GM18868 (cell line): ENCODE results near the gene KIF26B.

Experiments used
- ATAC-seq: cut with Tn5 transposase; IDR thresholded peaks from one replicate; pipeline ENCODE4 v1.9.1; 2021; ENCODE audit warnings: mild to moderate bottlenecking, moderate library complexity; ENCODE audit not compliant: unreplicated experiment

KIF26B gene

DNA sequence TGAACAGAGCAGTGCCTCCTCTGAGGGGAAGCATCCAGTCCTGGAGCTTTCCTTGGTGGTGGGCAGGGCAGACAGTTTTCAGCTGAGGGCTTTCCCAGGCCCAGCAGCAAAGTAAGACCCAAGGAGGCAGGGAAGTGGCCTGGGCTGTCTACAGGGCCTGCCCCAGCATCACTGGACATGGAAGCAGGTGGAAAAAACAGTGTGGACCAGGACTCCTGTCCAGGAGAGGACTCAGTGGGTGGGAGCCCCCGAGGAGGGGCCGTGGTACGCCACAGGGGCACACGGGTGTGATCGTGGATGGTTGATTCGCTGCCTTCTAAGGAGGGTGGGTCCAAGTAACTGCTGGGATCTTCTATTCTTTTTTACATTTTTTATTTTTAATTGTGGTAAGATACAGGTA is 387.6 kb downstream of the KIF26B start:
- ATAC-seq, result no peak

DNA sequence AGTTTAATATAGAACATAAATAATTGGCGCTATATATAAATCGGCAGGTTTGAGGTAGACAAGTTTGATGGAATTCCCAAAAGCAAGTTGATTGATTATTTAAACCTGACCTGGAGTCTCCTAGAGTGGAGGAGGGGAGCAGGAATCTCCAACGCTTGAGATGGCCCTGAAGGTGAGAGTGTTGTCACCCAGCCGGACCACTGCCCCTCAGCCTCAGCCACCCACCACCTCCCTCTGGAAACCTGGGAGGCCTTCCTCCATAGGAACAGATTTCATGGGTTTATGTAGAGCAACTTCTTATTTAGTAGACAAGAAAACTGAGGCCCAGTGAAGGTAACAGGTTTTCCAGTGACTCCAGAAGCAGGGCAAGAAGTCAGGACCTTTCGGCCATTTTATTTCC is 389.5 kb downstream of the KIF26B start:
- no peak for ATAC-seq

DNA sequence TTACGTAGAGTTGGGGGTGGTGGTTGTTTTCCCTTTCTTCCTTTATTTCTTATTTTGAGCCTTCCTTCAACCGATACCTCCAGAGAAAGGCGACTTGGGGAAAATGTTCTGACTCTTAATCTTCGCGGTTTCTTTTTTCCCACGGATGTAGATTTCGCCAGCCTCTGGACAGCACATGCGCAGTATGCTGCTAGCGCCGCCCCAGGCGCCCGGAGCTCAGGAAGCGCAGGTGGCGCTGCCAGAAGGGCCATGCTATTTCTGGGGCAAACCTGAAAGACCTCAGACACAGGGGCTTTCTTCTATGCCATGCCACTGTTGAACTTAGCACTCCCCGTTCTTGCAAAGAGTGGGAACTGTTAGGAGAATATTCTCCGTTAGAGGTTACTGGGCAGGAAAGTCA is 392.1 kb downstream of the KIF26B start:
- no peak for ATAC-seq

DNA sequence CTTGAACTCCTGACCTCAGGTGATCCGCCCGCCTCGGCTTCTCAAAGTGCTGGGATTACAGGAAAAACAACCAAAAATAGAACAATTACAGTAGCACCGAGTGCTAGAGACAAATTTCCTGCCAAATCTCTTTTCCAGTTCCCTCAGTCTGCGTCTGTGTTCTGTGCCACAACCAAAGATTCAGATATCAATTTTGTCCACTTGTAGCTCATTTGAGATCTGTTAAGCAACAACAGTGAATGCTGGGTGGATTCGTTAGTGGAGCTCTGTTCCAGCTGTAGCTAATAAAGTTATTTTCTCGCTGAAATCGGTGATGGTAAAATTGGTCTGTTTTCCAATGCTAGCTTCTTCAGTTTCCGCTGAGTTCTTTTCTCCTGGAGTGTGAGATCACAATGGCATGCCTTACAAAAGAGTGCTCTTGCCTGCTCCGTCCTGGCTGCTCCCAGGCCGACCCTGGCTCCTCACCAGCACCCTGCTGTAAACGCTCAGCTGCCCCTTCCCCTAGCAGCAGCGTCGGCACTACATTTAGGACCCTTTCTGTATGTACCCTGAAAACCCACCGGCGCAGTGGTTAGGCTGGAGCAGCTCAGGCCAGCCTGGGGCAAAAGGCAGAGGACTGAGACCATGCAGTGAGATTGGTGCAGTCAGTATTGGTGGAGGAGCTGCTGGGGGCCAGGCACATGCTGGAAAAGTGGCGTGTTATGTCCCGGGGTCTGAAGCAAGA is 395.4 kb downstream of the KIF26B start:
- ATAC-seq, result no peak

DNA sequence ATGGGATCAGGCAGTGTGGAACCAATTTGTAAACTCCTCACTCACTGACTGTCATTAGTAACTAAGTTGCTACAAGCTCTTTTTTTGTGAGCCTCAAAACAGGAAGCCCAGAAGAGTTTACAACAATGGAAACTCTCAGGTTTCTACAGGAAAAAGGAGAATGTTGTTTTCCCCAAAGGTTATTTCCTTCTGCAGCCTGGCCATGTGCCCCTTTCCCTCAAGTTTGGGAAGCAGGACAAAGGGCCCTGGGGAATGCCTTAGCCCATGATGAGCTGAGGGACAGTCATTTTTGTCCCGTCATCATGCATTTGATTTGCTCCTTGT is 395.9 kb downstream of the KIF26B start:
- ATAC-seq, result no peak

DNA sequence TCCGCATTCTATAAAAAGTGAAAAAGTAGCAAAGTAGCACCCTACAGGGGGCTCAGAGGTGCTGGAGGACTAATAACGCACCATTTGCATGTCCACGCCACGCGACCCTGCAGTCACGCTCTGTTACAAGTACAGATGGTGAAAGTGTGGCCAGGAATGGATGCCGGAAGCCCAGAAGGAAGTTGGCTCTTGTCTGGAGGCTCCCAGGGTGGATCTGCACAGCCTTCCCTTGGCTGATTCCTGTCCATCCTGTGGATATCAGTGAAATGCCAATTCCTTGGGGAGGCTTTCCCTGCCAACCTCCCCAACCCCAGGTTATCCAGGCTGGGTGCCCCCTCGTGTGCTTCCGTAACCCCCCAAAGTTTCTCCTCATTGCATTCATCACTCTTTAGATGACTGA is 396.8 kb downstream of the KIF26B start:
- ATAC-seq, result no peak

DNA sequence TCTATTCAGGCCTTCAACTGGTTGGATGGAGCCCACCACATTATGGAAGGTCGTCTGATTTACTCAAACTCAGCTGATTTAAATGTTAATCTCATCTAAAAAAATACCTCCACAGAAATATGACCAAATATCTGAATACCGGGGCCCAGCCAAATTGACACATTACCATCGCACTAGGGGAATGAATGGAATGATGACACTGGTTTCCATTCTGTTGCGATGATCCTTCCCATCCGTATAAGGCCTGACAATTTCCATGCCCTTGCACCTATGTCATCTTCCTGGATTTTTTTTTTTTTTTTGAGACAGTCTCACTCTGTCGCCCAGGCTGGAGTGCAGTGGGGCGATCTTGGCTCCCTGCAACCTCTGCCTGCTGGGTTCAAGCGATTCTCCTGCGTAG is 397.5 kb downstream of the KIF26B start:
- ATAC-seq, result no peak

DNA sequence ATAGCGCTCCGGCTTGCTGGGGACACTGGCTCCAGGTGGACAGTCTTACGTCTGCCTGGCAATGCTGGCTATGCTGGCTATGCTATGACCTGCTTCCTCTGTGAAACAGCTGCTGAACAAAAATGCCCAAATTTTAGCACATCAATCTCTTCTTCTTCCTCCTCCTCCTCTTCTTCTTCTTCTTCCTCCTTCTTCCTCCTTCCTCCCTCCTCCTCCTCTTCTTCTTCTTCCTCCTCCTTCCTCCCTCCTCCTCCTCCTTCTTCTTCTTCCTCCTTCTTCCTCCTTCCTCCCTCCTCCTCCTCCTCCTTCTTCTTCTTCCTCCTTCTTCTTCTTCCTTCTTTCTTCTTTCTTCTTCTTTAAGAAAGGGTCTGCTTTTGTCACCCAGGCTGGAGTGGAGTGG is 401.3 kb downstream of the KIF26B start:
- ATAC-seq, result no peak

DNA sequence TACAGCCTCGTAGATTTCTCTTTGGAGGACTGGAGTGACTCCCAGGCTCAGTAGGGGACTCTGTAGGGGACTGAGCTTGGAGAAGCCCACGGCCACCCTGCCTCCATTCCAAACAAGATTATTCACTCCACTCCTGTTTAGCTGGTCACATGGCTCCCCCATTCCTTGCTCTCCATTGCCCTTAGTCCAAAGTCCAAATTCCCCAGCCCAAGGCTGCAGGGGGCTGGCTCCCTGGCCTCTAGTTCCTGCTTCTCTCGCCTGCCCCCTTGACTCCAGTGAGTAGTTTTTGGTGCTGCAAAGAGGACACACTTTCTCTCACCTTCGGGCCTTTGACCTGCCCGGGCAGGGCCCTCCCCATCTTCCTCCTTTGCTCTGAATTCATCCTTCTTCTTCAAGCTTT is 403.3 kb downstream of the KIF26B start:
- ATAC-seq, result no peak

DNA sequence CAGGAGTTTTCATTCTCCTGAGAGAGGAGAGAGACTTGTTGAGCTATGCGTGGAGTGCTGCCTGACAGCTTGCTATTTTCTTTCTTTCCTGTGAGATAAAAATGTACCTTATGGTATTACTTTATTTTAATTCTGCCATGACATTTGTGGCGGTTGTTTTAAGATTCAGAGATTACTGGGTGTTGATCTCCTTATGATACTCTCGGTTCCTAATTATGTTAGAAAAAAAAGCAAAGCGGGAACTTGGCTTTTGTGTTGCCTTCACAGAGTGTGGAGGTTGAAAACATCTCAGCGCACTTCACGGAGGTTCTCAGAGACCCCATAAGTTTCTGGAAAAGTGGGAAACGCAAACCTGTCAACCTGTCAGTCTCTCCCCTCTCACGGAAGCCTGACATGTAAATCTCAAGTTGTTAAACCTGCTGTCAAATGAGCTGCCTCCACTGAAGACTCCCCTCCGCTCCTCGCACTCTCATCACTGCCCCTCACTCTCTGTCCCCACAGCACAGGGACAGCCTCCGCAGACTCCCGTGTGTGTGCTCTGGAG is 405.6 kb downstream of the KIF26B start:
- no peak for ATAC-seq

DNA sequence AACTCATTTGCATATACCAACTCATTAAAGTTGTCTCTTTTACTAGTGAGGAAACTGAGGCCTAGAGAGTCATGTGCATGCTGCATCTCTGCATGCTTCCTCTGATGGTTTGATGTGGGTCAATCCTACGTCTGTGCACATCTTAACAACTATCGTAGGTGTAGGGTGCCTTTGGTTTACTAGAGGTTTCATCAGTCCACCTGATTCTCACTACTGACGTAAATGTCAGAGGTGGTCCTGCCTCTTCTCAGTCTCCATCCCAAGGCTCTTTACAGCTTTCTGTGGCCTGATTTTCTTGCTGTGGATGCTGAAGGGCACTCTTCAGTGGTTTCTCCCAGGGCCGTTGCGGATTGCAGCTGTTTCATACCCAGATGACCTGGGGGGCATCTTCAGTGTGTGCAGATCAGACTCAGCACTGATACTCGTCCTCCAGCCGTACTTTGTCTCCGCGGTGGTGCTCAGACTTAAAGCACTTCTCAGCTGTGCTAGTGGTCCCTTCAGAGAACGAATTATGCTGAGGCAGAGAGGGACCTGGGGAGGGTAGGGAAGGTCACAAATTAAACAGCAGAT is 407.0 kb downstream of the KIF26B start:
- no peak for ATAC-seq

DNA sequence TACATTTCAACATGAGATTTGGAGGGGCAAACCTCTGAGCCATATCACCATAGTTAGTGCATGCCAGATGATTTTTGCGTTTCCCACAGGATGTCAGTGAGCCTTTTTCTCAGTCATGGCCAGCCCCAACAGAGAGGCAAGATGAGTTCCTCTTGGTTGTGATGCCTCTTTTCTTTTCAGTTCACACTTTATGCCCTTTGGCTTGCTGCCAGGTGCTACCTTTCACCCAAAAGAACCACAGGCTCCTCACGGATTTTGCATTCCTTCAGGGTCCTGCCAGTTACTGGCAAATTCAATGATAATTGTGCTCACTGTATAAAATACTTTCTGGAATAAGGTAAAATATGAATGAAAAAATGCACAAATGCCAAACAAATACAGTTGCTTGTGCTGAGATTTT is 411.3 kb downstream of the KIF26B start:
- no peak for ATAC-seq

DNA sequence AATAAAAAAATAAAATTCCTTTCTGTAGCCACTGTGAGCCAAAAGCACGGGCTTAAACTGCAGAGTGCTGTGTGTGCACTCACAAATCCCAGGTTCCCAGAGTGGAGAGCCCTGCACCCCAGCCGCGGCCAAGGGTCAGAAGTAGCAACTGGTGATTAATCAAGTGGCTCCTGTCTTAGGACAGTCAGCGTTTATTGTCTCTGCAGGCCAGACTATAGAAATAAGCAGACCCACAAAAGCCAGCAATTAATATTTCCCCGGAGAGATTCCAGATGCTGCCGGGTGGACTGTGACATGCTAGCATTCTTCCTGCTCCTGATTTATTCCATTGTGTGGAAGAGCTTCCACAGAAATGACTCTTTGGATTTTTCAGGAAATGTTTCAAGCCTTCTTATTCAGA is 412.2 kb downstream of the KIF26B start:
- ATAC-seq, result no peak

DNA sequence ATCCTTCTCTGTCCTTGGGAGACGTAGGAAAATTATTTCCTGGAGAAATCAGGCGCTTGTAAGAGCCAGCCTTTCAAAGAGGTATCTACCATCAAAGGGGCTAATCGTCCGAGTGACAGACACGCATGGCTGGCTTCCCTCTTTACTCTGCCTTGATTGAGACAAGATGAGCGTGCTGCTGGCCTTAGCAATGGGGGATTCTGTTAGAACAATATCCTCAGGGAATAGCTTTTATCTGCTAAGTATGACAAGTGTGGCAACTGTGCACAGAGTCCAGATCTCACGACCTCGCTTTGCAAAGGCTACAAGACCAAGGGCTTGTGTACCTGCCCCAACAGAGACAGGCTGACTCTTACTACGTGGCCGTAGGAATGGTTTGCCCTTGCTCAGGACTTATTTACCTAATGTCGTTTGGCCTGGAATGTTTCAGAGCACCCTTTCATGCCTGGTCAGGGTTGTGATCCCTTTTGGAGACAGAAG is 417.1 kb downstream of the KIF26B start:
- ATAC-seq, result no peak

DNA sequence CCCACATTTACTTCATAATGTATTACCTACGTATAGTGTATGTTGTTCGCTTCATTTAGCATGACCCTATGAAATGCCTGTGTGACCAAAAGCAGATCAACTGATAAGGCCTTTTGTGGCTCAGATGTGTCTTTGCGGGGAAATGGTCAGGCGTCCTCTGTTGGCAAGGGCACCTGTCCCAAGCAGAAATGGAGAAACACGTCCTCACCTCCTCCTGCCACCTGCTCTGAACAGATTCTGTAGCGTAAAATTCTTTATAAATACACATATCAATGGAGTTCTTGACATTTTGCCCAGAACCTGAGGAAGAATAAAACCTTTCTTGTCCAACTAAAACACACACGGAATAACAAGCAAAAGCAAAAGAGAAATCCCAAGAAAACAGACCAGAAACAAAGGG is 417.9 kb downstream of the KIF26B start:
- no peak for ATAC-seq

DNA sequence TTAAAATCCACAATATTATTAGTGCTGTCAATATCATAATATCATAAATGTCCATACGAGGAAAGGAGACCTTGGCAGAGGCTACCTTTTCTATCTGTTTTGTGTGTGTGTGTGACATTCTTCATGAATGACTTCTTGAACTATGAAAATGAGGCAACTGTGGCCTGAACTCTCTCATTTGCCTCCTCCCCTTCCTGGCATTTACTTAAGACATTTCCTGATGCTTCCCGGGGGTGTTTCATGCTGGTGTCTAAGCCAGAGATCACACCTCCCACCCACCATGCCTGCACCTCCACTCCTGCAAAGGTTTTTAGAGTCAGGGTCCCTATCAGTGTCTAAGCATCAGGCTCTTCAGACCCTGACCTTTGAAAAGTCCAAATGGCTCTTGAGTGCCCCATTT is 420.9 kb downstream of the KIF26B start:
- no peak for ATAC-seq

DNA sequence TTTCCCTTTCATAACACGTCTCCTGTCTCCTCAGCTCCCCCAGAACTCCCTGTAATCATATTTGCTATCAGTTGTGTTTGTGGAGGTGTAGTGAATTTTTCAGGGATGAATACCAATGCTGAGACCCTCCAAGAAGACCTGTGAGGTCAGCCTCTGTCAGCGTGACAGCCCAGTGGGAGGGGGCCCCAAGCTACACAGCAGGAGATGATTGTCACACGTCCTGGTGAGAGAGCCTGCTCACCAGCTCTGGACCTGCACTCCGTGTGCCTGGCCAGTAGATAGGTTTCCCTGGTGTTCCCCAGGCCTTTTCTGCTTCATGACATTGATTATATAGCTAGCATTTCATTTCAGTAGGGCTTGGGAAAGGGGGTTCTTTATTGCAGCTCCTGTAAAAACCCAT is 421.5 kb downstream of the KIF26B start:
- ATAC-seq, result no peak

DNA sequence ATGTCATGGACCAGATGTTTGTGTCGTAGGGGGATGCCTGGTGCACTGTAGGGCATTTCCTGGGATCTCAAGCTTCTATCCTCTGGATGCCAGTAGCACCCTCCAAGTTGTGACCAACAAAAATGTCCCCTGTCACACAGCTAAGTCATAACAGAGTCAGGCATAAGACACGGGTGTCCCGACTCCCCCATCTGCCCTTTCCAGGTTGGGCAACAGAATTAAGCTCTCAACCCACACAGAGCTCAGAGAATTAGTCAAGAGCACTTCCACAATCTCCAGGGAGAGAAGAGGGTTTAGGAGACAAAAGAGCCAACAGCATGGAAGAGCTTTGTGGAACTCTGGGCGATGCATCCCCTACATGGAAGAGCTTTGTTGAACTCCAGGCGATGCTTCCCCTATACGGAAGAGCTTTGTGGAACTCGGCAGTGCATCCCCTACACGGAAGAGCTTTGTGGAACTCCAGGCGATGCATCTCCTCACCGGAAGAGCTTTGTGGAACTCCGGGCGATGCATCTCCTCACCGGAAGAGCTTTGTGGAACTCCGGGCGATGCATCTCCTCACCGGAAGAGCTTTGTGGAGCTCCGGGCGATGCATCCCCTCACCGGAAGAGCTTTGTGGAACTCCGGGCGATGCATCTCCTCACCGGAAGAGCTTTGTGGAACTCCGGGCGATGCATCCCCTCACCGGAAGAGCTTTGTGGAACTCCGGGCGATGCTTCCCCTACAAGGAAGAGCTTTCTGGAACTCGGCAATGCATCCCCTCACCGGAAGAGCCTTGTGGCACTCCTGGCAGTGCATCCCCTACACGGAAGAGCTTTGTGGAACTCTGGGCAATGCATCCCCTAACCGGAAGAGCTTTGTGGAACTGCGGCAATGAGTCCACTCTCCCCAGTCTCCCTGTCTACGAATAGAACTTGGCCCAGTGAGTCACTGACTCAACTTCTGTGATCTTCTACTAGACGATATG is 422.7 kb downstream of the KIF26B start:
- ATAC-seq, result no peak

DNA sequence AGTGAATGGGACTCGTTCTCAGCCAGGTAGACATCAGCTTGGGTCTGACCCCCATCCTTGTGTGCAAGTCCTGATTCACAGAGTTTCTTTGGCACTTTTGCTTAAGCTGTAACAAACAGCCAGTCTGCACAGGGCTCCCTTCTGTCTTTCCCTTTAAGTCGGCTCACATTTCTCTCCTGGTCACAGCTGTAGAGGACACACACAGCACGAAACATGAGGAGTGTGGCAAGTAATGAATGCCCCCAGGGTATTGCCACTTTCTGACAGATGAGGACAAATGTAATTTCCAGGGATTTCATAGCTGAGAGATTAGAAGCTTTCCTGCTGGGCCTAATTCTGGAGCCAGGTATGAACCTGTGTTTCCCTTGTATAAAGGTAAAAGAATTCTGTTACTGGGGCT is 423.5 kb downstream of the KIF26B start:
- no peak for ATAC-seq

DNA sequence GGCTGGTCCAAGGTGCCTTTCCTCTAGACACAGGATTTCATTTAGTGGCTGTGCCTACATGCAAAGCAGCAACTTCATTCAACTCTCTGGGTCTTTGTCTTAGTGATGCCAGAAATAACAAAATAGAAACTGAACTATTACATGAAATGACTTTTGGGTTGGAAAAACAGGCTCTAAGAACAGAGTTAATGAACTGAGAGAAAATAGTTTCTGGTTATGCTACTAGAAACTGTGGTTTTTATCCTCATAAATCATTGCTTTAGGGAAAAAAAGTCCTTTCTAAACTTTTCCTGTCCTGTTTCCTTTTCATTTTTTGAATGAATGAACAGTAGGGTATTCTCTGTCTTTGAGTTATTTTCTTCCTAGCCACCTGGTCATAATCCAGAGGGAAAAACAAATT is 424.0 kb downstream of the KIF26B start:
- ATAC-seq, result no peak

DNA sequence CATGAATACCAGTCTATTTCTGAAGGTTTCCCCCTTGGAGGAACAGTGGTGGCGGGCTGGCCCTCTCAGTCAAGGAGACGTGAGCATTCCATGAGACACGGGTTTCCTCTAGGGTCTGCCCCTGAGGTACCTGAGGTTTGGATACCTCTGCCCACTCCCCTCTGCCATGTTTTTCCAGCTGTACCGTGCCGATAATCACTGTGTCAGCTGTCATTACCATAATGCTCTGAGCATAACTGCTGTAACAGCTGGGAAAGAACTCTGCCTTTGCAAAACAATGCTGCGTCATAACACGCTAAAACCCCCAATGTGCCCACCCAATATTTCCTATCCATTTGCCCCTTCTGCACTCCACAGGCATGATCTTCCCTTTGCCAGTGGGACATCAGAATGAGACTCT is 425.1 kb downstream of the KIF26B start:
- ATAC-seq, result no peak

DNA sequence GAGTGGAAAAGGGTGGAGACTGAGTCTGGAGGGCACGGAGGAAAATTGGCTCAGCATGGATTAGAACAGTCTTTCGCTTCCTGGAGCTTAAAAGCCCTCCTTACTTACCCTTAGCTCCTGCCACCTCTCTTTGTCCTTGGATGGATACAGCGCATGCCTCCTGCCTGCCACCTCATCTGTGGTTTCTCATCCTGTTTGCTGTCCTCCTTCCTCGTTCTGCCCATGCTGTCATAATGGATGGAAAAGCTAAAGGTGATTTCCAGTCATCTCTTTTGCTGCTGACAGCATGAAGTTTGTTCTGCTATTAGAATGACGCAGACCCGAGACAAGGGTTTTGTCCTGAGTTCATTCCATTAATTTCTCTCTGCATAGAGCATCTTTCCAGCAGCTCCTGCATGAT is 425.9 kb downstream of the KIF26B start:
- no peak for ATAC-seq
